AG04450 (cell line): ENCODE data around the gene CAPN9. TPM values are rescaled to one million over a fixed set of nuclear protein-coding genes. Genes with fewer than 3 reads are reported as not detected.

ENCODE experiments used
- CTCF ChIA-PET: fragments of 300-600, 350-600 bp; formaldehyde crosslinking; extraction: SDS; loops from one replicate; lab custom pipeline; 2022; ENCODE audit warnings: antibody characterized with exemption, inconsistent platforms; lab: Charles Lee
- POLR2A ChIA-PET: fragments of 350-600 bp; formaldehyde crosslinking; extraction: SDS; loops from one replicate; lab custom pipeline; 2021; ENCODE audit warnings: antibody characterized with exemption, inconsistent platforms; lab: Yijun Ruan, JAX
- DNase-seq: peaks from one replicate; pipeline ENCODE4 v3.0.0-alpha.2; 2011; ENCODE audit warnings: low read depth, low spot score
- H3K27ac ChIP-seq: one replicate; pipeline ENCODE4 v1.5.1; 2012; ENCODE audit warnings: low read depth, low read length, control low read depth
- H3K27me3 ChIP-seq: one replicate; pipeline ENCODE4 v1.6.0; 2012; ENCODE audit warnings: low read length; ENCODE audit not compliant: control insufficient read depth, insufficient read depth
- H3K4me3 ChIP-seq: 2 replicates; pipeline ENCODE4 v1.5.1; 2011; ENCODE audit warnings: mild to moderate bottlenecking, low read depth, low read length, control low read depth
- H3K9me3 ChIP-seq: 2 replicates; pipeline ENCODE4 v1.5.1; 2012; ENCODE audit warnings: low read length; ENCODE audit not compliant: control insufficient read depth, insufficient read depth
- polyA plus RNA-seq: library from polyadenylated mRNA; depleted of rRNA; stranded (reverse); fragments of >200 nt; gene quantifications from 2 replicates; pipeline ENCODE4 v1.2.3, GENCODE V29; 2011
- TF ChIP-seq, protein P1 (sequence below): IDR thresholded peaks from 2 replicates; pipeline ENCODE4 v1.5.1; 2011; ENCODE audit warnings: low read depth, low read length, control low read depth, inconsistent platforms

Gene CAPN9
- polyA plus RNA-seq, 1 experiment = 0.24 TPM

DNA sequence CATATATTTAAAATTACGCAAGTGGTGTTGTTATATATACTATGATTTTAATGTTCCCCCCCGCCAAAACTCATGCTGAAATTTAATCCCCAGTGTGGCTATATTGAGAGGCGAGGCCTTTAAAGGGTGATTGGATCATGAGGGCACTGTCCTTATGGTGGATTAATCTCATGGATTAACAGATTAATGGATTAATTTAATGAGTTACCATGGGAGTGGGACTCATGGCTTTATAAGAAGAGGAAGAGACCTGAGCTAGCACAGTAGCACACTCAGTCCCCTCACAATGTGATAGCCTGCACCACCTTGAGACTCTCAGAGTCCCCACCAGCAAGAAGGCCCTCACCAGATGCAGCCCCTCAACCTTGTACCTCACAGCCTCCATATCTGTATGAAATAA is 86.3 kb downstream of the CAPN9 start:
- Histone ChIP-seq H3K27me3 (no peaks in the 10 kb centered on the region), H3K27ac (no peak overlapping the region), H3K4me3 (no peak overlapping the region), H3K9me3 (no peaks in the 10 kb centered on the region)
- DNase-seq = no peak
- CTCF ChIA-PET = no interaction called here
- POLR2A ChIA-PET = no interaction called here
- TF ChIP-seq, protein P1, sequence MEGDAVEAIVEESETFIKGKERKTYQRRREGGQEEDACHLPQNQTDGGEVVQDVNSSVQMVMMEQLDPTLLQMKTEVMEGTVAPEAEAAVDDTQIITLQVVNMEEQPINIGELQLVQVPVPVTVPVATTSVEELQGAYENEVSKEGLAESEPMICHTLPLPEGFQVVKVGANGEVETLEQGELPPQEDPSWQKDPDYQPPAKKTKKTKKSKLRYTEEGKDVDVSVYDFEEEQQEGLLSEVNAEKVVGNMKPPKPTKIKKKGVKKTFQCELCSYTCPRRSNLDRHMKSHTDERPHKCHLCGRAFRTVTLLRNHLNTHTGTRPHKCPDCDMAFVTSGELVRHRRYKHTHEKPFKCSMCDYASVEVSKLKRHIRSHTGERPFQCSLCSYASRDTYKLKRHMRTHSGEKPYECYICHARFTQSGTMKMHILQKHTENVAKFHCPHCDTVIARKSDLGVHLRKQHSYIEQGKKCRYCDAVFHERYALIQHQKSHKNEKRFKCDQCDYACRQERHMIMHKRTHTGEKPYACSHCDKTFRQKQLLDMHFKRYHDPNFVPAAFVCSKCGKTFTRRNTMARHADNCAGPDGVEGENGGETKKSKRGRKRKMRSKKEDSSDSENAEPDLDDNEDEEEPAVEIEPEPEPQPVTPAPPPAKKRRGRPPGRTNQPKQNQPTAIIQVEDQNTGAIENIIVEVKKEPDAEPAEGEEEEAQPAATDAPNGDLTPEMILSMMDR = no peak

DNA sequence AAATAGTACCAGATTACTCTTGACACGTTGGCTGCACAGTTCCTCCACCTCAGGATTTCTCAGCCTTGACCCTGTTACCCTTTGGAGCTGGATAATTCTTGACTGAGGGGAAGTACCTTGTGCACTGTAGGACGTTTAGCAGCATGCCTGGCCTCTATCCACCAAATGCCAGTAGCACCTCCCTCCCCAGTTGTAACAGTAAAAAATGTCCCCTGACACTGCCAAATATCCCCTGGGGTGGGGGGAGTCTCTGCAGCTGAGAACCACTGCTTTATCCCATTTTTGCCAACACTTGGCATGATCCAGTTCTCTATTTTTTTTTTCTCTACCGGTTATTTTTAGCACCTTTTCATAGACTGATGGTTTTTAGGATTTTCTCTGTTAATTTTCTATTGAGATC is 87.1 kb downstream of the CAPN9 start:
- Histone ChIP-seq H3K4me3 (no peak overlapping the region), H3K9me3 (no peaks in the 10 kb centered on the region), H3K27ac (no peak overlapping the region), H3K27me3 (no peaks in the 10 kb centered on the region)
- POLR2A ChIA-PET = no interaction called here
- no peak for DNase-seq
- TF ChIP-seq, protein P1 = no peak
- CTCF ChIA-PET = no interaction called here

DNA sequence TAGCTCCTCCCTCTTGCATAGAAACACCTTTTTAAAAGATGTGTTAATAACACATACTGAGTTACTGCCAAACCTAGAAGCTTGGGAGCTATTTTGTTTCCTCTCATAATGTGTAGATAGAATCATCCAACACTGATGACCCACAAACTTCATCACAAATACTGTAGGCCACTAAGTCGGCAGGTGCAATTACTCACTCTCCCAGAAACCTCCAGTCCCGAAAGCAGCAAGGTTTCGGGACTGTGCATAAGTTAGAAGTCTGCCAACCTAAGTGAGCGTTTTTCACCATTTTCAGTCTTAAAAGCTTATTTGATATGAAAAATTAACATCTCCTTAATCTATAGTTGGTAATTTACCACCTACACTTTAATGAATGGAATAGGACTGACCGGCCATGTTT is 89.2 kb downstream of the CAPN9 start:
- DNase-seq = no peak
- TF ChIP-seq, protein P1 = no peak
- no peaks in the 10 kb centered on the region for H3K27me3 ChIP-seq
- CTCF ChIA-PET = interaction anchor here (0.7 to 1.0 kb wide), 3 partner anchors 38 to 521 kb away, joined by 3 to 10 read pairs (median 3); no protein-coding TSS in a partner anchor
- no peak overlapping the region for H3K4me3 ChIP-seq
- POLR2A ChIA-PET = no interaction called here
- no peaks in the 10 kb centered on the region for H3K9me3 ChIP-seq
- H3K27ac ChIP-seq = no peak overlapping the region

DNA sequence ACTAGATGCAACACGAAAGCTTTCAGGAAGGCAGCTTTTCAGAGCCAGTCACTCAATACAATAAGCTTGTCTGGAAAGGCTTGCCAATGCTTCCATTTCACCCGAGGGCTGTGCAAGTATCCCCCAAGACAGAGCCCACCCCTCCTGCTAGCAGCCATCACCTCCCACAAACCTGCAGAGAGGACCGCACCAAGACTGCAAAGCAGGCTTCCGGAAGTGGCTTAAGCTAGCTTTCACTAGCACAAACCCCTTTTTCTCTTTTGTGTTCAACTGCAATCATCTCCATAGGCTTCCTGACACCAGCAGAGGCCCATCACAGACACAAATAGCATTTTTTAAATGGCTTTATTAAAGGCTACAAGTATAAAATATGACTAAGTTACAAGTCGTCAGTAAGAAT is 89.6 kb downstream of the CAPN9 start:
- CTCF ChIA-PET = interaction anchor here (0.7 kb wide), 1 partner anchor 521 kb away, joined by 10 read pairs; no protein-coding TSS in a partner anchor
- Histone ChIP-seq H3K4me3 (no peak overlapping the region), H3K9me3 (no peaks in the 10 kb centered on the region), H3K27ac (no peak overlapping the region), H3K27me3 (no peaks in the 10 kb centered on the region)
- TF ChIP-seq, protein P1 = no peak
- no peak for DNase-seq
- POLR2A ChIA-PET = no interaction called here

DNA sequence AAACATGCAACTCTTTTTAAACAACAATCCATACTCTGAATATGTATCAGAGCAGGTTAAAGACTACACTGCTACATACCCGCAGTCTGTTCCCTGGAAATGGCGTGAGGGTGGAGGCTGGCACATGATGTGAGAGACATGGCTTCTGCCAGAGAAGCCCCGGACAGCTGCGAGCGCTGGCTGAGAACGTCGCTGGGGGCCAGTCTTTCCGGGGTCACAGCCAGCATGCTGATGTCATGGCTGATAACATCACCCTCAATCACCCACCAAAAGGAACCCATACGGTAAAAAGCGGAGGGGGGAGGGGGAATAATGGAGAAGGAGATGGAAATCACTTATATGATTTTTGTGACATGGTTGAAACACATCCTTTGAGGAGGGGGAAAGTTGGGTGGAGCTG is 92.0 kb downstream of the CAPN9 start:
- ChIA-PET POLR2A (no interaction called here), CTCF (no interaction called here)

More for the DNA sequence above, 92.0 kb downstream of the CAPN9 start:
- TF ChIP-seq, protein P1 = no peak
- H3K9me3 ChIP-seq = no peaks in the 10 kb centered on the region; the same call in 1 of the 2 replicates
- no peak overlapping the region for H3K27ac ChIP-seq
- H3K27me3 ChIP-seq = no peaks in the 10 kb centered on the region
- no peak overlapping the region for H3K4me3 ChIP-seq
- DNase-seq = no peak
